ENCODE data around the gene FAT3. TPM values are rescaled to one million over a fixed set of nuclear protein-coding genes. Genes with fewer than 3 reads are reported as not detected.

Gene FAT3
- total and polyA plus RNA-seq, 2 donors (not counting 1 experiment from before 2014, with no cell fraction given): 3.9 to 5.9 TPM

GRCh38 chr11:92257536-92257935 is 32.9 kb downstream of the FAT3 start:
- Histone ChIP-seq H2AFZ (ENCODE audit: low read length) (no peak overlapping the region), H3K9me3 (ENCODE audit: control insufficient read depth, insufficient read depth, low read depth, low read length) (no peaks in the 10 kb centered on the region), H4K20me1 (ENCODE audit: control insufficient read depth, extremely low read depth, insufficient read depth, low read length) (no peaks in the 10 kb centered on the region), H3K79me2 (ENCODE audit: control insufficient read depth, insufficient read depth, low read length) (no peaks in the 10 kb centered on the region), H3K4me3 (replicated peaks in 1 of 4; ENCODE audit: control extremely low read depth in 1 of 4, insufficient read depth in 1 of 4, low read depth in 3 of 4, low read length in 4 of 4) (no peak overlapping the region), H3K9ac (ENCODE audit: insufficient read depth, low read length) (no peak overlapping the region), H3K4me2 (ENCODE audit: extremely low read depth, insufficient read depth, low read length) (no peak overlapping the region), H3K36me3 (ENCODE audit: control insufficient read depth, insufficient read depth, low read length) (no peaks in the 10 kb centered on the region), H3K4me1 (ENCODE audit: control insufficient read depth, extremely low read depth, insufficient read depth, low read length) (no peaks in the 10 kb centered on the region), H3K27me3 (ENCODE audit: control insufficient read depth, insufficient read depth, low read length) (no peaks in the 10 kb centered on the region), H3K27ac (ENCODE audit: insufficient read depth, low read length) (no peak overlapping the region)
- peak in 1 of 2 donors; percentile 14 for DNase-seq (ENCODE audit: low read depth in 2 of 2)
- no peak for TF ChIP-seq EZH2 (IDR thresholded peaks at IDR 0.05; ENCODE audit: low read length, missing control alignments)
- TF ChIP-seq, protein P1, sequence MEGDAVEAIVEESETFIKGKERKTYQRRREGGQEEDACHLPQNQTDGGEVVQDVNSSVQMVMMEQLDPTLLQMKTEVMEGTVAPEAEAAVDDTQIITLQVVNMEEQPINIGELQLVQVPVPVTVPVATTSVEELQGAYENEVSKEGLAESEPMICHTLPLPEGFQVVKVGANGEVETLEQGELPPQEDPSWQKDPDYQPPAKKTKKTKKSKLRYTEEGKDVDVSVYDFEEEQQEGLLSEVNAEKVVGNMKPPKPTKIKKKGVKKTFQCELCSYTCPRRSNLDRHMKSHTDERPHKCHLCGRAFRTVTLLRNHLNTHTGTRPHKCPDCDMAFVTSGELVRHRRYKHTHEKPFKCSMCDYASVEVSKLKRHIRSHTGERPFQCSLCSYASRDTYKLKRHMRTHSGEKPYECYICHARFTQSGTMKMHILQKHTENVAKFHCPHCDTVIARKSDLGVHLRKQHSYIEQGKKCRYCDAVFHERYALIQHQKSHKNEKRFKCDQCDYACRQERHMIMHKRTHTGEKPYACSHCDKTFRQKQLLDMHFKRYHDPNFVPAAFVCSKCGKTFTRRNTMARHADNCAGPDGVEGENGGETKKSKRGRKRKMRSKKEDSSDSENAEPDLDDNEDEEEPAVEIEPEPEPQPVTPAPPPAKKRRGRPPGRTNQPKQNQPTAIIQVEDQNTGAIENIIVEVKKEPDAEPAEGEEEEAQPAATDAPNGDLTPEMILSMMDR (conservative IDR thresholded peaks at IDR 0.05 in 1 of 2, IDR thresholded peaks at IDR 0.05 in 1 of 2; ENCODE audit: low read depth in 1 of 2, low read length in 2 of 2): no peak

DNA sequence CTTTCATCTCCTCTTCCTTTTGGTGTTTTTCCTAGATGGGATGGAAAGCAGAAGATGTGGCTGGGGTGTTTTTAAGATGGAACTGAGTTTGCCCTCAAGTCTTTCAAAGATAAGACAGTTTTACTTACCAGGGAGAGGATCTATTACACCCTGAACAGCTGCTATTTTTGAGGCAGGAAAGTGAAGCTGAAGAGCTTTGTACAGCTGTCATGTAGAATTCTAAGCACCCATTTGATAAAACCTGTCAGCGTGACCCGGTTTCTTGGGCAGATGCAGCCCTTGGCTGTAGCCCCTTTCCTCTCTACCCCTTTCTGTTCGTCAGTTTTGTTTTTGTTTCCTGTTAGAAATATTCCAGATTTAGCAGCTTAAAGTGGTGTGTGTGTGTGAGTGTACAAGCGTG is 35.2 kb downstream of the FAT3 start:
- no peaks in the 10 kb centered on the region for H3K79me2 ChIP-seq (ENCODE audit: control insufficient read depth, insufficient read depth, low read length)
- DNase-seq (ENCODE audit: low read depth in 2 of 2): no peak
- H4K20me1 ChIP-seq (ENCODE audit: control insufficient read depth, extremely low read depth, insufficient read depth, low read length): no peaks in the 10 kb centered on the region
- H3K4me1 ChIP-seq (ENCODE audit: control insufficient read depth, extremely low read depth, insufficient read depth, low read length): no peaks in the 10 kb centered on the region
- no peak overlapping the region for H2AFZ ChIP-seq (ENCODE audit: low read length)
- no peaks in the 10 kb centered on the region for H3K27me3 ChIP-seq (ENCODE audit: control insufficient read depth, insufficient read depth, low read length)
- H3K4me2 ChIP-seq (ENCODE audit: extremely low read depth, insufficient read depth, low read length): no peak overlapping the region
- no peaks in the 10 kb centered on the region for H3K36me3 ChIP-seq (ENCODE audit: control insufficient read depth, insufficient read depth, low read length)
- no peak overlapping the region for H3K9ac ChIP-seq (ENCODE audit: insufficient read depth, low read length)
- no peak overlapping the region for H3K4me3 ChIP-seq (replicated peaks in 1 of 4; ENCODE audit: control extremely low read depth in 1 of 4, insufficient read depth in 1 of 4, low read depth in 3 of 4, low read length in 4 of 4)
- no peak overlapping the region for H3K27ac ChIP-seq (ENCODE audit: insufficient read depth, low read length)
- no peaks in the 10 kb centered on the region for H3K9me3 ChIP-seq (ENCODE audit: control insufficient read depth, insufficient read depth, low read depth, low read length)
- no peak for TF ChIP-seq EZH2 (IDR thresholded peaks at IDR 0.05; ENCODE audit: low read length, missing control alignments)
- TF ChIP-seq, protein P1 (conservative IDR thresholded peaks at IDR 0.05 in 1 of 2, IDR thresholded peaks at IDR 0.05 in 1 of 2; ENCODE audit: low read depth in 1 of 2, low read length in 2 of 2): no peak

GRCh38 chr11:92264350-92264749 is 39.7 kb downstream of the FAT3 start:
- TF ChIP-seq EZH2 (IDR thresholded peaks at IDR 0.05; ENCODE audit: low read length, missing control alignments): no peak
- TF ChIP-seq, protein P1 (conservative IDR thresholded peaks at IDR 0.05 in 1 of 2, IDR thresholded peaks at IDR 0.05 in 1 of 2; ENCODE audit: low read depth in 1 of 2, low read length in 2 of 2): no peak
- H3K4me2 ChIP-seq (ENCODE audit: extremely low read depth, insufficient read depth, low read length): no peak overlapping the region
- no peak overlapping the region for H3K4me3 ChIP-seq (replicated peaks in 1 of 4; ENCODE audit: control extremely low read depth in 1 of 4, insufficient read depth in 1 of 4, low read depth in 3 of 4, low read length in 4 of 4)
- no peaks in the 10 kb centered on the region for H4K20me1 ChIP-seq (ENCODE audit: control insufficient read depth, extremely low read depth, insufficient read depth, low read length)
- H3K36me3 ChIP-seq (ENCODE audit: control insufficient read depth, insufficient read depth, low read length): no peaks in the 10 kb centered on the region
- H3K27me3 ChIP-seq (ENCODE audit: control insufficient read depth, insufficient read depth, low read length): no peaks in the 10 kb centered on the region
- H3K79me2 ChIP-seq (ENCODE audit: control insufficient read depth, insufficient read depth, low read length): no peaks in the 10 kb centered on the region
- no peak overlapping the region for H2AFZ ChIP-seq (ENCODE audit: low read length)
- no peaks in the 10 kb centered on the region for H3K9me3 ChIP-seq (ENCODE audit: control insufficient read depth, insufficient read depth, low read depth, low read length)
- H3K27ac ChIP-seq (ENCODE audit: insufficient read depth, low read length): no peak overlapping the region
- peaks cover 6% of the 10 kb centered on the region for H3K4me1 ChIP-seq (ENCODE audit: control insufficient read depth, extremely low read depth, insufficient read depth, low read length)
- DNase-seq (ENCODE audit: low read depth in 2 of 2): no peak
- no peak overlapping the region for H3K9ac ChIP-seq (ENCODE audit: insufficient read depth, low read length)

Data from fibroblast of lung (primary cell).